ENCODE results near the gene USP22. TPM values are rescaled to one million over a fixed set of nuclear protein-coding genes. Genes with fewer than 3 reads are reported as not detected.

Gene USP22
- total RNA-seq, 3 donors from 2014 or later (not counting 1 experiment from before 2014, with no cell fraction given) = 121 to 155 (median 140) TPM

- Mint-ChIP-seq H3K9me3 (no peaks in the 10 kb centered on the region), H3K27ac (no peak overlapping the region), H3K4me1 (no peaks in the 10 kb centered on the region), H3K27me3 (ENCODE audit: low read depth in 2 of 2) (no peaks in the 10 kb centered on the region), H3K4me3 (no peak overlapping the region), H3K36me3 (no peaks in the 10 kb centered on the region)
- Histone ChIP-seq H3K4me3 (ENCODE audit: low read length) (no peak overlapping the region), H3K27me3 (ENCODE audit: control insufficient read depth, insufficient read depth, low read length) (no peaks in the 10 kb centered on the region), H3K9me3 (ENCODE audit: control insufficient read depth, insufficient read depth, low read length) (no peaks in the 10 kb centered on the region), H3K27ac (ENCODE audit: low read length) (no peak overlapping the region), H3K36me3 (ENCODE audit: control insufficient read depth, insufficient read depth, low read length) (no peaks in the 10 kb centered on the region), H3K4me1 (ENCODE audit: control insufficient read depth, insufficient read depth, low read length) (no peaks in the 10 kb centered on the region)
- ATAC-seq = no peak
- TF ChIP-seq, protein P1, sequence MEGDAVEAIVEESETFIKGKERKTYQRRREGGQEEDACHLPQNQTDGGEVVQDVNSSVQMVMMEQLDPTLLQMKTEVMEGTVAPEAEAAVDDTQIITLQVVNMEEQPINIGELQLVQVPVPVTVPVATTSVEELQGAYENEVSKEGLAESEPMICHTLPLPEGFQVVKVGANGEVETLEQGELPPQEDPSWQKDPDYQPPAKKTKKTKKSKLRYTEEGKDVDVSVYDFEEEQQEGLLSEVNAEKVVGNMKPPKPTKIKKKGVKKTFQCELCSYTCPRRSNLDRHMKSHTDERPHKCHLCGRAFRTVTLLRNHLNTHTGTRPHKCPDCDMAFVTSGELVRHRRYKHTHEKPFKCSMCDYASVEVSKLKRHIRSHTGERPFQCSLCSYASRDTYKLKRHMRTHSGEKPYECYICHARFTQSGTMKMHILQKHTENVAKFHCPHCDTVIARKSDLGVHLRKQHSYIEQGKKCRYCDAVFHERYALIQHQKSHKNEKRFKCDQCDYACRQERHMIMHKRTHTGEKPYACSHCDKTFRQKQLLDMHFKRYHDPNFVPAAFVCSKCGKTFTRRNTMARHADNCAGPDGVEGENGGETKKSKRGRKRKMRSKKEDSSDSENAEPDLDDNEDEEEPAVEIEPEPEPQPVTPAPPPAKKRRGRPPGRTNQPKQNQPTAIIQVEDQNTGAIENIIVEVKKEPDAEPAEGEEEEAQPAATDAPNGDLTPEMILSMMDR (IDR thresholded peaks at IDR 0.05) = no peak
- WGBS (ENCODE audit: insufficient coverage) = 94% methylated on average over 7 of the region's 7 CpGs
- DNase-seq = no peak
- intact Hi-C loops (cut with micrococcal nuclease) = no loop called here
Measured at GRCh38 chr17:20986767-20987510, 55.9 kb downstream of the USP22 start.

GRCh38 chr17:20983359-20983637, 59.5 kb downstream of the USP22 start:
- Mint-ChIP-seq H3K9me3 (no peaks in the 10 kb centered on the region), H3K27ac (no peak overlapping the region), H3K27me3 (ENCODE audit: low read depth in 2 of 2) (peaks cover 11 to 18% of the 10 kb centered on the region in 2 donors), H3K4me3 (no peak overlapping the region), H3K36me3 (no peaks in the 10 kb centered on the region), H3K4me1 (no peaks in the 10 kb centered on the region)
- TF ChIP-seq, protein P1 (IDR thresholded peaks at IDR 0.05) = no peak
- 94% methylated on average over 3 of the region's 3 CpGs for WGBS (ENCODE audit: insufficient coverage)
- ATAC-seq (no peak), DNase-seq (no peak)
- Histone ChIP-seq H3K9me3 (ENCODE audit: control insufficient read depth, insufficient read depth, low read length) (no peaks in the 10 kb centered on the region), H3K27ac (ENCODE audit: low read length) (no peak overlapping the region), H3K4me1 (ENCODE audit: control insufficient read depth, insufficient read depth, low read length) (no peaks in the 10 kb centered on the region), H3K36me3 (ENCODE audit: control insufficient read depth, insufficient read depth, low read length) (no peaks in the 10 kb centered on the region), H3K27me3 (ENCODE audit: control insufficient read depth, insufficient read depth, low read length) (no peaks in the 10 kb centered on the region), H3K4me3 (ENCODE audit: low read length) (no peak overlapping the region)
- intact Hi-C loops (cut with micrococcal nuclease) = no loop called here

DNA sequence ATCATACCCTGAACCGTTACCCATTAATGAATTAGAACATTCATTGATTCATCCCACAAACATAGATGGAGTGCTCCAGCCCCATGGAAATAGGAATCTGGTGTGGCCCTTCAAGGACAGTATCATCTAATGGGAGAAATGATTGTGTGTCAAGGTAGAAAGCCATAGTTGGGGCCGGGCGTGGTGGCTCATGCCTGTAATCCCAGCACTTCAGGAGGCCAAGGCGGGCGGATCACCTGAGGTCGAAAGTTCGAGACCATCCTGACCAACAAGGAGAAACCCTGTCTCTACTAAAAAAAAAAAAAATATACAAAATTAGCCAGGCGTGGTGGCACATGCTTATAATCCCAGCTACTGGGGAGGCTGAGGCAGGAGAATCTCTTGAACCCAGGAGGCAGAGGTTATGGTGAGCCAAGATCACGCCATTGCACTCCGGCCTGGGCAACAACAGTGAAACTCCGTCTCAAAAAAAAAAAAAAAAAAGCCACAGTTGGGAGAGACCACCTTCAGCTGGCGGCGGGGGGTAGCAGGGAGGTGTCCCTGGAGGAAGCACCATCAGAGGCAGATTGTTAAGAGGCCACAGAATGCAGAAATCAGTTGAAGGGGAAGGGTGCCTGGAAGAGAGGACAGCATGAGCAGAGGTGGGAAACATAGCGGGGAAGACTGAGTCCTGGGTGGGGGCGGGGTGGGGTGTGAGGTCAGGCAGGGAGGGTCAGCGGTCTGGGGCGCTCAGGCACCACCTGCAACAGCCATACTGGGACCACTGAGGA, 60.0 kb downstream of the USP22 start:
- no peaks in the 10 kb centered on the region for H3K27me3 ChIP-seq (ENCODE audit: control insufficient read depth, insufficient read depth, low read length)
- H3K4me1 ChIP-seq (ENCODE audit: control insufficient read depth, insufficient read depth, low read length) = no peaks in the 10 kb centered on the region
- H3K27ac Mint-ChIP-seq = no peak overlapping the region
- no peaks in the 10 kb centered on the region for H3K9me3 Mint-ChIP-seq
- intact Hi-C loops (cut with micrococcal nuclease) = no loop called here
- TF ChIP-seq, protein P1 (IDR thresholded peaks at IDR 0.05) = no peak
- H3K36me3 Mint-ChIP-seq = no peaks in the 10 kb centered on the region
- H3K4me1 Mint-ChIP-seq = no peaks in the 10 kb centered on the region
- no peak for DNase-seq
- no peaks in the 10 kb centered on the region for H3K9me3 ChIP-seq (ENCODE audit: control insufficient read depth, insufficient read depth, low read length)
- no peak overlapping the region for H3K4me3 ChIP-seq (ENCODE audit: low read length)
- no peak for ATAC-seq
- peaks cover 11 to 18% of the 10 kb centered on the region in 2 donors for H3K27me3 Mint-ChIP-seq (ENCODE audit: low read depth in 2 of 2)
- no peak overlapping the region for H3K4me3 Mint-ChIP-seq
- H3K36me3 ChIP-seq (ENCODE audit: control insufficient read depth, insufficient read depth, low read length) = no peaks in the 10 kb centered on the region
- H3K27ac ChIP-seq (ENCODE audit: low read length) = no peak overlapping the region
- WGBS (ENCODE audit: insufficient coverage) = 87% methylated on average over 17 of the region's 17 CpGs

Data from natural killer cell (primary cell).